Activated T-cell treated with anti-CD3 and anti-CD28 coated beads for 4 hours (primary cell): Measurements from ENCODE around the gene FAM110D.

Experiments used
- DNase-seq: peaks from one replicate; pipeline ENCODE4 v3.0.0-alpha.2; 2020

Gene FAM110D

DNA sequence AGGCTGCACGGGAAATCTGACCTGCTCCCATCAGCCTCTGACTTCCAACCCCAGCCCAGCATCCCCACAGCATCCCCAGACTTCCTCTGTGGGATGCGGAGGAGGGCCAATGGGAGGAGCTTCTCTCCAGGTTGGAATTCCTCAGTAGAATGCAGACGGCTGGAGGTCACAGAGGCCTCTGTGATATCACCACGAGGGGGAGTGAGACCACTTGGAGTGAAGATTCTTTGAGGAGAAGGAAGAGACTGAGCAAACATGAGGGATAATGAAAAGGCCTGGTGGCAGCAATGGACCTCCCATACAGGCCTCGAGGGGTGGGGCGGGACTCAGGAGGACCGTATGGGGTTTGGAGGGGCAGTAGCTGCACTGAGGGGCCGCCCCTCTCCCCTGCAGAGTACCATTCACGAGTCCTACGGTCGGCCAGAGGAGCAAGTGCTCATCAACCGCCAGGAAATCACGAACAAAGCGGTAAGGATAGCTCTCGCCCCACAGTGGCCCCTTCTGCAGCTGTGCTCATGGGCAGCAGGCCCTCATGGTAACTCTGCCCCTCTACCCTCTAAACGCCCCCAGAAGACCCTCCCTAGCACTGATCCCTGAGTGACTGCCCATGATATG, 31.6 kb downstream of the FAM110D start, which contains the start of gene CATSPER4:
Gene CATSPER4, plus strand, starts transcription at position 230 of the 615 bp plus-strand sequence. Its CDS starts 26 bp downstream, at position 256.
- DNase-seq, result no peak

DNA sequence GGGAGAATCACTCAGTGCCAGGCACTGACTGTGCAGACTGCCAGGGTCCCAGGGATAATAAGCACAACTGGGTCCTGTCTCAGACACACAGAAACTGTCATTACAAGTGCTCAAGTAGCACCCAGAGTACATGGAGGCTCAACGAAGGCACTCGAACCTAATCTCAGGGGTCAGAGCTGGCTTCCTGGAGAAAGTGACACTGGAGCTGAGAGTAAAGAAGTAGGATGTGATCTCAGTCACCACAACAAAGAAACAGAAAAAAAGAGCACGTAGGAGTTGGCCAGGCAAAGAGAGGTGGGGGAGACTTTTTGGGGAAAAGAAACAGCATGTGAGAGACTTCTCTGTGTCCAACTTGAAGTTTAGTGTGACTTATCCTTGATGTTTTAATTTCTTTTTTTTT, 32.9 kb downstream of the FAM110D start:
- no peak for DNase-seq

DNA sequence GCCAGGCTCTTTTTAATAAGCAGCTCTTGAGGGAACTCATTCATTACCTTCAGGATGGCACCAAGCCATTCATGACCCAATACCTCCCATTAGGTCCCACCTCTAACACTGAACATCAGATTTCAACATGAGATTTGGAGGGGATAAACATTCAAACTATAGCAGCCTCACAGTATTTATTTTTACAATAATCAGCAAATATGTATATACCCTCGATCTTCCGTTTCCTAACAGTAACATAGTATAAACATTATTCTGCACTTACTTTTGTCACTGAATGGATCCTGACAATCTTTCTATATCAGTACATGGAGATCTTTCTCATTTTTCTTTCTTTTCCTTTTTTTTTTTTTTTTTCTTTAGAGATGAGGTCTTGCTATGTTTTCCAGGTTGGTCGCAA, 36.9 kb downstream of the FAM110D start:
- no peak for DNase-seq

- no peak for DNase-seq
Measured at GRCh38 chr1:26197301-26197700, 38.4 kb downstream of the FAM110D start.

DNA sequence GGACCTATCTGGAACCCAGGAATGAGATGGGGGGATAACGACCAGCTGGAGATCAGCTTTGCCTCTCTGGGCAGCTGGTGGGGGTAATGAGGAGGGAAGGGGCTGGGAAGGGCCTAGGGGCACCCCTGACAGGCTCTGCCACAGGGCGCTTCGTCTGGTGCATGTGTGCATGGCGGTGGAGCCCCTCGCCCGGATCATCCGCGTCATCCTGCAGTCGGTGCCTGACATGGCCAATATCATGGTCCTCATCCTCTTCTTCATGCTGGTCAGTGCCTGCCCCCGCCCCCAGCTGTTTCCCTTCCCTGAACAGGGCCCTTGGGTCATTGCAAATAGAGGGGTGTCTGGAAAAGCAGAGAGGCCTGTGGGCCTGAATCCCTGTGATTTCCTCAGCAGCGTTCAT, 38.9 kb downstream of the FAM110D start:
- no peak for DNase-seq

- no peak for DNase-seq
Measured at GRCh38 chr1:26200413-26200812, 41.5 kb downstream of the FAM110D start.

DNA sequence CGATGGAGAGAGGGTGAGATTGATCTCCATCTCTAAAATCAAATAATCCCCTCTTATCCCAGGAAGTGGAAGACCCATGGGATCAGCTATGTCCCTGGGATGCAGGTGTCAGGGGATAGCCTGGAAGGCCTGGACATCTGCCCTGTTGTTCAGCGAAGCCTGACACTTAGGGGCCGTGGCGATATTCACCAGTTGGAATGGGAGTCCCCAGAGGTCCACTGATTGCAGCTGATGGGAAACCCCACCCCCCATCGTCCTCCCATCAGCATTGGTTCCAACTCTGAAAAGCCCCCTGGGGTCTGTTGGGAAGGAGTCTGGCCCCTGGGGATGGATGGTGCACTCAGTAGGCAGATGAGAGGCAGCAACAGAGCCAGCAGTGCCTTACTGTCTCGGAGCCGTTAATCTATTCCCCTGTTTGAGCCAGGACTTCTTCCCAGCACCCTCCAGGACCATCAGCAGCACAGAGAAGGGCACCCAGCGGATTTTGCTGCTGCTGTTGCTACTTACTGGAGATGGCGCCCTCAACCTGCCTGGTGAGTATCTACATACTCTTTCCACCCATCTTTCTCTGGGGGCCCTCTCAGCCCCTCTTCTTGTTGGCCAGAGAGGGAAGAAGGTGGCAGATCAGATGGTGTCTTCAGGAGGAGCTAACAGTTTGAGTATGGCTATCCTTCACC, 44.9 kb downstream of the FAM110D start:
- DNase-seq, result no peak

DNA sequence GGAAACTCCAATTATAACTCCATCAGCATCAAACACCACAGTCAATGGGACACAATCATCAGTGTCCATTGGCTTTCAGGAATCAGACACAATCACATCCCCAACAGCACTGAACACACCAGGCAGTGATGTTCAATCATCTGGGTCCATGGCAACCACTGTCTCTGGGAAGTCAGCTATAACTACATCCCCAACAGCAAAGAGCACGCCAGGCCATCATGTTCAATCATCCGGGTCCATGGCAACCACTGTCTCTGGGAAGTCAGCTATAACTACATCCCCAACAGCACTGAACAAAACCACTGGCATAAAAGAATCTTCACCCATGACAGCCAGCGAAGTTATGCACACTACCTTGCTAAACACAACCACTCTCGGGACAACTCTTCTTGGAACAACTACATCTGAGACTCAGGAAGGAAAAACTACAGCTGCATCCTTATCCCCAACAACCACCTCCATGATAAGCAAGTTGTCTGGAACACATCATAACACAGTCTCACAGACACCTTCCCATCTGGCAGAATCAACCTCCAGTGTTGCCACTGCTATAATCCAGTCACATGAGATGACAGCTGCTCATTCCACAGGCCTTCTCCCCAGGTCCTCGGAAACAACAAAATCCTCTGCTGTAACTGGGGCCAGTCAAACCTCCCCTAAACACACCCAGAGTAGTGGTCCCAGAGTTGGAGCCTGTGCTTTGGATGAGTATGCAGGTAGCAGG, 51.4 kb downstream of the FAM110D start:
- no peak for DNase-seq

- DNase-seq, result no peak
Measured at GRCh38 chr1:26212726-26213125, 53.8 kb downstream of the FAM110D start.

DNA sequence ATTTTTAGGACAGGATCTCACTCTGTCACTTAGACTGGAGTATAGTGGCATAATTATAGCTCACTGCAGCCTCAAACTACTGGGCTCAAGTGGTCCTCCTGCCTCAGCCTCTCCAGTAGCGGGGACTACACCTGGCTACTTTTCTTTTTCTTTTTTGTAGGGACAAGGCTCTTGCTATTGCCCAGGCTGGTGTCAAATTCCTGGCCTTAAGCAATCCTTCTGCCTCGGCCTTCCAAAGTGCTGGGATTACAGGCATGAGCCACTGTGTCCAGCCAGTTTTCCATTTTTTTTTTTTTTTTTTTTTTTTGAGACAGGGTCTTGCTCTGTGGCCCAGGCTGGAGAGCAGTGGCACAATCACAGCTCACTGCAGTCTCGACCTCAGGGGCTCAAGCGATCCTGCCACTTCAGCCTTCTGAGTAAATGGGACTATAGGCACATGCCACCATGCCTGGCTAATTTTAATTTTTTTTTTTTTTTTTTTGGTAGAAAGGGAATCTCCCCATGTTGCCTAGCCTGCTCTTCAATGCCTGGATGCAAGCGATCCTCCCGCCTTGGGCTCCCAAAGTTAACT, 54.5 kb downstream of the FAM110D start:
- no peak for DNase-seq
